ENCODE results near the gene ZC3H10.
"Not testable (repeated sequence)": the region's sequence is repeated elsewhere in the genome, so short reads cannot be mapped to it uniquely, and the experiment has no call there.

Gene ZC3H10

GRCh38 chr12:56117778-56118687, at the start of gene ZC3H10:
ZC3H10 (plus strand) TSS chr12:56118266; CDS start chr12:56120563, 2,297 bp downstream.
- peak; percentile 93 for DNase-seq

- no peak for DNase-seq
Observed at GRCh38 chr12:56071648-56072047, 46.4 kb upstream of the ZC3H10 start.

- no peak for DNase-seq
Observed at GRCh38 chr12:56074396-56074795, 43.7 kb upstream of the ZC3H10 start.

GRCh38 chr12:56077966-56078365, 40.1 kb upstream of the ZC3H10 start:
- DNase-seq: not testable (repeated sequence)

- DNase-seq: no peak
Observed at GRCh38 chr12:56078427-56078826, 39.6 kb upstream of the ZC3H10 start.

GRCh38 chr12:56078931-56079722, 38.9 kb upstream of the ZC3H10 start:
- DNase-seq: peak; percentile 42

- peak; percentile 53 for DNase-seq
Observed at GRCh38 chr12:56079723-56080555, 38.1 kb upstream of the ZC3H10 start, which contains the start of gene ERBB3. ERBB3 (plus strand) TSS chr12:56080165; CDS start chr12:56080301, 136 bp downstream.

- DNase-seq: no peak
Observed at GRCh38 chr12:56080556-56081138, 37.4 kb upstream of the ZC3H10 start.

- no peak for DNase-seq
Observed at GRCh38 chr12:56081393-56082347, 36.4 kb upstream of the ZC3H10 start.

GRCh38 chr12:56082382-56082781, 35.7 kb upstream of the ZC3H10 start:
- no peak for DNase-seq

- DNase-seq: no peak
Observed at GRCh38 chr12:56082967-56083366, 35.1 kb upstream of the ZC3H10 start.

- DNase-seq: no peak
Observed at GRCh38 chr12:56084958-56085543, 33.0 kb upstream of the ZC3H10 start.

- DNase-seq: no peak
Observed at GRCh38 chr12:56086096-56086495, 32.0 kb upstream of the ZC3H10 start.

GRCh38 chr12:56086608-56087007, 31.5 kb upstream of the ZC3H10 start:
- DNase-seq: no peak

- no peak for DNase-seq
Observed at GRCh38 chr12:56087220-56087619, 30.8 kb upstream of the ZC3H10 start.

GRCh38 chr12:56097738-56098137, 20.3 kb upstream of the ZC3H10 start:
- DNase-seq: no peak

GRCh38 chr12:56098592-56098991, 19.5 kb upstream of the ZC3H10 start:
- no peak for DNase-seq

- no peak for DNase-seq
Observed at GRCh38 chr12:56099787-56100186, 18.3 kb upstream of the ZC3H10 start.

GRCh38 chr12:56101045-56101444, 17.0 kb upstream of the ZC3H10 start:
- DNase-seq: no peak

GRCh38 chr12:56102683-56103065, 15.4 kb upstream of the ZC3H10 start:
- DNase-seq: no peak

Data from DMS79 (cell line).